ENCODE measurements around the gene WNT7A.

WNT7A gene

DNA sequence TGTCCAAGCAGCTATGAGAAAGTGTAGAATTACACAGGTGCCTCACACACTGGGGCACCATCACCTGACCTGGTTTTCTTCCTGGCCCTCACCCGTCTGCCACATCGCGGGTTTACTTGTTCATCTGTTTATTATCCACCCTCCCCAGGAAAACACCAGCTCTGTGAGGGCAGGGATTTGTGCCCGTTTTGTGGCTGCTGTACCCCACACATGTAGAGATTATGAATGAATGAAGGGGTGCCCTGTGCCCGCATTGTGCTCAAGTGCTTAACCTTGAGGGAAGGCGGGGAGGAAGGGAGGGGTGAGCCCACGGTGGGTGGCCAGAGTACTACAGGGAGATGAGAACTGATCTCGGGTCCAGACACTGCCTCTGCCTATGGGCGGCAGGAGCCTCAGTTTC is 108.4 kb downstream of the WNT7A start:
- DNase-seq (ENCODE audit: low read depth in 2 of 2): no peak

DNA sequence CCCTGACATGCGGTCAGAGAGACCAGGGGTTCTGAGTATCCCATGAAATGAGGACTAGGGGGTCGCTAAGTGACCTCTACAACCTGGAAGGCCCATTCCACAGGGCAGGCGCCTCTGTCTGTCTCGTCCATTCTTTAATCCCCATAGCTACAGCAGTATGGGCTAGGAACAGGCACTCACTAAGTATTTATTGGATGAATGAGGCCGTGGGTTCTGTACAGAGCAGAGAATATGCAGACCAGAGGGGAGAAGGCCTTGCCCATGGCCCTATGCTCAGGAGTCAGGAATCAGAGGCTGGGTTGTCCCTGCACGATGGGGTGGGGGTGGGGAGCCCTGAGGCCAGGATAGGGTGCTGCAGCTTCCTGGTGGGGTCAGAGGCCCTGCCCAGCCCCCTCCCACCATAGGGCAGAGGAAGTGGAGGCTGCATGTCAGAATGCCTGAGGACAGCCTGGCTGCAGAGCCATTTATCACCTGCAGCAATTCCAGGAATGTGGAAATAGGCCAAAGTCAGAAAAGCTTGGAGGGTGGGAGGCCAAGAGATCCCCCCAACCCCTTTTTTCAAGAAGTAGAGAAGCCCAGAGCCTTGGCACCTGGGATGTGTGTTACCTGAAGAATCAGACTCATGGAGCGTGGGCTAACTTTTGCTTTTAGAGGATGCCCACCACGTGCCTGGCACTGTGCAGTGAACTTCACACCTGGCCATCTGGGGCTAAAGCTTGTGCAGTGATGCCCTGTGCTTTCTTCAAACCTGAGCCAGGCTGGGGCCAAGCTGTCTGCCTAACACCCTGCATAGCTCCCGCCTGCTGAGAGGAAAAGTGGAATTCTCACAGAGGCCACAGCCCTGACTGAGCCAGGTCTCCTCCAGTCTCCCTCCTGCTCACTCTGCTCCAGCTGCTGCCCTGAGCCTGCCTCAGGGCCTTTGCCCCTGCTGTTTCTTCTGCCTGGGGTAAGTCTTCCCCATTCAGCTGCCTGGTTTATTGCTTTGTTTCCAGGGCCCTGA is 109.4 kb downstream of the WNT7A start:
- DNase-seq (ENCODE audit: low read depth in 2 of 2): no peak

DNA sequence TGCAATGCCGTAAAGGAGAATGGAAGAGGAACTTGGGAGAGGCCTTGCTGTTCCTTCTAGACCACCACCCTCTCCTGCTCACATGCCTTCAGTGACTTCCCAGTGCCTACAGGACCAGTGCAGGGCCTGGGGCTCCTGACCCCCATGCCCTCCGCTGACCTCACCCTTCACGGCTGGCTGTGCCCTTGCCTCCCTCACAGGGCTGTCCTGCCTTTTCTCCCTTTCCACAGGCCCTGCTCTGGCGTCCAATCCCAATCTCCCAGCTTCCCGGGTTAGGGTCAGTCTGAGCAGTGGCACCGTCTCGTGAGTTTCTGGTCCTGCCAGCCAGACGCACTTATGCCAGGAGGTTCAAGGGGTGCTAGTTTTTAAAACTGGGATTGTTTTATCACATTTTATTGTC is 110.4 kb downstream of the WNT7A start:
- DNase-seq (ENCODE audit: low read depth in 2 of 2): no peak

DNA sequence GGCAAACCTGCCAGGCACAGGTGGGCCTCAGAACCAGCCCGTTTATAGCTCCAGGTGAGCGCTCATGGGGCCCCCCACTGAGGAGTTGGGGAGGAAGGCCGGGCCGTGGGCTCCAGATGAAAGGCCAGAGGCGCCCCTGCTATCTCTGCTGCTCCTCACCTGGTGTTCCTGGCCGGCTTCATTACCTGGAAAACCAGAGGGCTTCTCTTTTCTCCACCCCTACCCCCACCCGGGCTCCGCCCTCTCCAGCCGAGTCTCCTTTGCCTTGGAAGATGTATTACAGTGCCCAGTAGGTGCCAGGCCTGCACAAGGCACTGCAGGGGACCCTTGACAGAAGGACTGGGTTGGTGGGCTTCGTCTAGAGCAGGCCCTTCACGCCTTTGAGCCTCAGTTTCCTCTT is 111.4 kb downstream of the WNT7A start:
- no peak for DNase-seq (ENCODE audit: low read depth in 2 of 2)

DNA sequence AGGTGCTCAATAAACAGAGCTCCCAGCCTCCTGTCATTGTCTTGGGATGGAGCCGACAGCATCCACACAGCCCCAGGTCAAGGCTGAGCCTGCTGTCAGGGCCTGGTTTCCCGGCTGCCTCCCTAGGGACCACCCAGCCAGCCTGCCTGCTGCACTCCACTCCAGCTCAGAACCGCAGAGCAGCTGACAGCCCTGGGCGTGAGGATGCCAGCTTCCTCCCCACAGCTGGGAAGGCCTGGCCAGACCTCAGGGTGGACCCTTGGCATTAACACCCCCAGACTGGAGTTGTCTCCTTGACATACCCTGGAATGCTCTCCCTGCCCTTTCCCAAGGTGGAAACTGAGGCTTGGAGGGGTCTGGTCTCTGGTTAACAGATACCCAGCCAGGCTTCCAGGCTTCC is 112.0 kb downstream of the WNT7A start:
- no peak for DNase-seq (ENCODE audit: low read depth in 2 of 2)

DNA sequence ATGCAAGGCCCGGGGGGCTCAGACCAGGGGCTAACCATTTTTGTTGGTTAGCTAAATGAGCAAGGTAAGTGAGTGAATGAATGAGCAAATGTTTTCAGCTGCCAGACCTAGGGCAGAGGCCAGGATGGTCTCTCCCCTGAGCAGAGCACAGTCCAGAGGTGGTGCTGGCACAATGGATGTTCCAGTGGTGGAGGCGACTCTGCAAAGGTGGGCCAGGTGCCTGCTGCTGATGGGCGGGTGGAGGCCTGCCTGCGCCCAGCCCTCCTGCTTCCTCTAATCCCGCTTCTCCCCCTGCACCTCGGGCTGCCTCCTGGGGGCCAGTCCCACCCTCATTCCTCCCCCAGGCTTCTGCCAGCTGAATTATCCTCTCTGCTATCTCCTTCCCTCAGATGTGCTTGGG is 112.8 kb downstream of the WNT7A start:
- DNase-seq (ENCODE audit: low read depth in 2 of 2): no peak

Data from stimulated activated CD4-positive, alpha-beta T cell treated with anti-CD3 and anti-CD28 coated beads, Interleukin-1b, Interleukin-23, amount 100 ng/mL, for 1 hour (primary cell).